Measurements from ENCODE around the gene NTM. TPM values are rescaled to one million over a fixed set of nuclear protein-coding genes. Genes with fewer than 3 reads are reported as not detected.

The NTM gene
- total and polyA plus RNA-seq, 2 experiments from 2014 or later: 2.2 to 4.9 TPM

DNA sequence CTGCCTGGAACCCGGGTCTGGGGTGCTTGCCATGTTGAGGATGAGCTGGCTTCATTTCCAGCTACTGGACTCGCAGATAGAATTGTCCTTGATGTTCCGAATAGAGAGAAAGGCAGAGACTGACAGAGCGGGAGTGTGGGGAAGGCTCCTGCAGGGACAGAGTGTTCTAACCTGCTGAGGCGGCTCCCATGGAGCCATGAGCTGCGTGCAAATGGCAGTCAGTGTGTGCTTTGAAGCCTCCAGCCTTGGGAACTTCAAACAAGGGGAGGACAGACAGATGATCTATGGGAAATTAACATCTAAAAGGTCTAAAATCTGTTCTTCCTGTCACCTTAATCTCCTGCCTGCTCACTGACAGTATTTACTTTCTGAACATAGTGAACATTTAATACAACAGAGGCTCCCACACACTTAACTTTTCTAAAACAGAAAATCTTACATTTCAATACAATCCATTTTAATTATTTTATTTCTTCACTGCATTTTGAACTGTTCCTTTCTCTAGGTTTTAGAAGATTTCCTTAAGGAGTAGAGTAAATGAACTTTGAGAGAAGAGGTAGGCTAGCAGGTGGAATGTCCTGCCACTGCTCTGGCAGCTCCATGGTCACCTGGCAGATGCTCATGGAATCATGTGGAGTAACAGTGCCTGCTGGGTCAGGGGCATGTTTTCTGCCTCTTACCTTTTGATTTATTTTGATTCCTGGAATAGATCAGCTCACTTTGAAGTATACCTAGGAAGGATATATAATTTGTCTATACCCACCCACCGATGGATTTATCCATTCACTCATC is 481.7 kb downstream of the NTM start:
- Histone ChIP-seq H4K20me1 (ENCODE audit: insufficient read depth, poor library complexity, severe bottlenecking) (no peaks in the 10 kb centered on the region), H3K36me3 (replicated peaks; ENCODE audit: insufficient read depth, low read depth) (no peaks in the 10 kb centered on the region), H3K27ac (no peak overlapping the region), H3K9me2 (replicated peaks; ENCODE audit: insufficient read depth) (no peaks in the 10 kb centered on the region), H2AFZ (no peak overlapping the region), H3K4me2 (no peak overlapping the region), H3K4me1 (ENCODE audit: insufficient read depth) (no peaks in the 10 kb centered on the region), H3K27me3 (peaks cover 6% of the 10 kb centered on the region), H3K9me3 (ENCODE audit: low read depth) (no peaks in the 10 kb centered on the region), H3K79me2 (no peaks in the 10 kb centered on the region), H3K4me3 (no peak overlapping the region)
- TF ChIP-seq EZH2 (IDR thresholded peaks at IDR 0.05; ENCODE audit: borderline replicate concordance): no peak
- TF ChIP-seq, protein P1, sequence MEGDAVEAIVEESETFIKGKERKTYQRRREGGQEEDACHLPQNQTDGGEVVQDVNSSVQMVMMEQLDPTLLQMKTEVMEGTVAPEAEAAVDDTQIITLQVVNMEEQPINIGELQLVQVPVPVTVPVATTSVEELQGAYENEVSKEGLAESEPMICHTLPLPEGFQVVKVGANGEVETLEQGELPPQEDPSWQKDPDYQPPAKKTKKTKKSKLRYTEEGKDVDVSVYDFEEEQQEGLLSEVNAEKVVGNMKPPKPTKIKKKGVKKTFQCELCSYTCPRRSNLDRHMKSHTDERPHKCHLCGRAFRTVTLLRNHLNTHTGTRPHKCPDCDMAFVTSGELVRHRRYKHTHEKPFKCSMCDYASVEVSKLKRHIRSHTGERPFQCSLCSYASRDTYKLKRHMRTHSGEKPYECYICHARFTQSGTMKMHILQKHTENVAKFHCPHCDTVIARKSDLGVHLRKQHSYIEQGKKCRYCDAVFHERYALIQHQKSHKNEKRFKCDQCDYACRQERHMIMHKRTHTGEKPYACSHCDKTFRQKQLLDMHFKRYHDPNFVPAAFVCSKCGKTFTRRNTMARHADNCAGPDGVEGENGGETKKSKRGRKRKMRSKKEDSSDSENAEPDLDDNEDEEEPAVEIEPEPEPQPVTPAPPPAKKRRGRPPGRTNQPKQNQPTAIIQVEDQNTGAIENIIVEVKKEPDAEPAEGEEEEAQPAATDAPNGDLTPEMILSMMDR (IDR thresholded peaks at IDR 0.05; ENCODE audit: poor library complexity): no peak
- no peak for TF ChIP-seq EZH2phosphoT487 (IDR thresholded peaks at IDR 0.05; ENCODE audit: low read depth, severe bottlenecking, unreplicated experiment)
- DNase-seq (ENCODE audit: low spot score): no peak
- WGBS (ENCODE audit: low lambda C conversion rate, missing lambda C conversion rate): 49% methylated on average over 6 of the region's 7 CpGs

DNA sequence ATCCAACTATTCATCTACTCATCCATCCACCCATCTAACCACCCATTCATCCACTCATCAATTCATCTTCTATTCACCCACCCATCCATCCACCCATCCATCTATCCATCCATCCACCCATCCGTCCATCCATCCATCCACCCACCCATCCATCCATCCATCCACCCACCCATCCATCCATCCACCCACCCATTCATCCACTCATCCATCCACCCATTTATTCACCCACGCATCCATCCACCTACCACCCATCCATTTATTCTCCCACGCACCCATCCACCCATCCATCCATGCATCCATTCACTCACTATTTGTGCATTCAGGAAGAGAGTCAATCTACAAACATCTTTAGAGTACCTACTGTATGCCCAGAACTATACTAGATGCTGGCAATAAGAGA is 482.3 kb downstream of the NTM start:
- peaks cover 6% of the 10 kb centered on the region for H3K27me3 ChIP-seq
- no peaks in the 10 kb centered on the region for H3K9me2 ChIP-seq (replicated peaks; ENCODE audit: insufficient read depth)
- H3K79me2 ChIP-seq: no peaks in the 10 kb centered on the region
- no peaks in the 10 kb centered on the region for H4K20me1 ChIP-seq (ENCODE audit: insufficient read depth, poor library complexity, severe bottlenecking)
- TF ChIP-seq EZH2phosphoT487 (IDR thresholded peaks at IDR 0.05; ENCODE audit: low read depth, severe bottlenecking, unreplicated experiment) (no peak), EZH2 (IDR thresholded peaks at IDR 0.05; ENCODE audit: borderline replicate concordance) (no peak)
- TF ChIP-seq, protein P1 (IDR thresholded peaks at IDR 0.05; ENCODE audit: poor library complexity): no peak
- H3K4me1 ChIP-seq (ENCODE audit: insufficient read depth): no peaks in the 10 kb centered on the region
- 96% methylated on average over 2 of the region's 3 CpGs for WGBS (ENCODE audit: low lambda C conversion rate, missing lambda C conversion rate)
- H3K9me3 ChIP-seq (ENCODE audit: low read depth): no peaks in the 10 kb centered on the region
- no peak overlapping the region for H3K27ac ChIP-seq
- H2AFZ ChIP-seq: no peak overlapping the region
- H3K36me3 ChIP-seq (replicated peaks; ENCODE audit: insufficient read depth, low read depth): no peaks in the 10 kb centered on the region
- no peak overlapping the region for H3K4me2 ChIP-seq
- no peak for DNase-seq (ENCODE audit: low spot score)
- no peak overlapping the region for H3K4me3 ChIP-seq

DNA sequence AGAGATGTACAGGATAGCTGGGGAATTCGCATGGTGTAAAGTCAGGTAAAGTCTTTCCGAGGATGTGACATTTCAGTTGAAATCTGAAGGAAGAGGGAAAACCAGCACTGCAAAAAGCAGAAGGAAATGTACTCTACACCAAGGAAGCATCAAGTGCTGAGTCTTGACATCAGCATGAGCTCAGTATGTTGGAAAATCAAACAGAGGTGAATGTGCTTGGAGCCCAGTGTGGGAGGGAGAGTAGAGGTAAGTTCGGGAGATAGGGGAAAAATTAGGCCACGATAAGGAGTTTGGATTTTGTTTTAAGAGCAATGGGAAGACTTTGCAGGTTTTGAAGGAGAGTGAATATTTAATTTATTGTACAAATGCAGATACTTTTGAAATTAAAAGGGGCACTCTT is 484.0 kb downstream of the NTM start:
- H4K20me1 ChIP-seq (ENCODE audit: insufficient read depth, poor library complexity, severe bottlenecking): no peaks in the 10 kb centered on the region
- no peak for DNase-seq (ENCODE audit: low spot score)

More for the DNA sequence above, 484.0 kb downstream of the NTM start:
- no peak overlapping the region for H3K27ac ChIP-seq
- no peak for TF ChIP-seq EZH2phosphoT487 (IDR thresholded peaks at IDR 0.05; ENCODE audit: low read depth, severe bottlenecking, unreplicated experiment)
- TF ChIP-seq, protein P1 (IDR thresholded peaks at IDR 0.05; ENCODE audit: poor library complexity): no peak
- TF ChIP-seq EZH2 (IDR thresholded peaks at IDR 0.05; ENCODE audit: borderline replicate concordance): no peak
- H3K27me3 ChIP-seq: peaks cover 18% of the 10 kb centered on the region
- no peaks in the 10 kb centered on the region for H3K9me3 ChIP-seq (ENCODE audit: low read depth)
- H3K36me3 ChIP-seq (replicated peaks; ENCODE audit: insufficient read depth, low read depth): no peaks in the 10 kb centered on the region
- H3K4me1 ChIP-seq (ENCODE audit: insufficient read depth): no peaks in the 10 kb centered on the region
- no peaks in the 10 kb centered on the region for H3K79me2 ChIP-seq
- 89% methylated on average over 4 of the region's 4 CpGs for WGBS (ENCODE audit: low lambda C conversion rate, missing lambda C conversion rate)
- no peak overlapping the region for H3K4me2 ChIP-seq
- no peak overlapping the region for H3K4me3 ChIP-seq
- H3K9me2 ChIP-seq (replicated peaks; ENCODE audit: insufficient read depth): no peaks in the 10 kb centered on the region
- H2AFZ ChIP-seq: no peak overlapping the region

Data from hepatocyte (in vitro differentiated cells).